GM23338 (cell line): Measurements from ENCODE around the gene RADIL.

ENCODE experiments used
- CREB1 ChIP-seq: fragments of 250-450 bp; sonication (Bioruptor Pico); IDR thresholded peaks from 2 replicates; pipeline ENCODE4 v1.5.0; 2020; ENCODE audit warnings: low read depth, mild to moderate bottlenecking, moderate library complexity
- CTCF ChIP-seq, 2 experiments: fragments of 200-600 bp in 1 of 2; sonication (generic) in 1 of 2; conservative IDR thresholded peaks; 2 replicates each; pipeline versions ENCODE4 v1.5.1 to v1.6.1; 2016 to 2017; ENCODE audit warnings: antibody characterized with exemption in 2 of 2, low read depth in 2 of 2, mild to moderate bottlenecking in 2 of 2, moderate library complexity in 1 of 2
- POLR2AphosphoS5 ChIP-seq: IDR thresholded peaks from 2 replicates; pipeline ENCODE4 v1.6.1; 2016; ENCODE audit warnings: antibody characterized with exemption, low read depth

GRCh38 chr7:4857189-4857588 is 26.3 kb downstream of the RADIL start:
- no peak for TF ChIP-seq POLR2AphosphoS5
- TF ChIP-seq CTCF (conservative IDR thresholded peaks at IDR 0.05; ENCODE audit: low read depth in 2 of 2), result no peak
- TF ChIP-seq CREB1, result no peak
